CD4-positive, alpha-beta T cell (primary cell): ENCODE data around the gene BRICD5. TPM values are rescaled to one million over a fixed set of nuclear protein-coding genes. Genes with fewer than 3 reads are reported as not detected.

Source experiments
- ATAC-seq: fragments of 200-7000 bp; cut with Tn5 transposase; one replicate; pipeline ENCODE4 v1.10.0; 2022; ENCODE audit warnings: mild to moderate bottlenecking; ENCODE audit not compliant: poor library complexity
- CTCF ChIA-PET: fragments of 350-600 bp; sonication (Branson Sonifier 250); formaldehyde crosslinking; loops from one replicate; lab custom pipeline; 2021; ENCODE audit warnings: antibody characterized with exemption, inconsistent platforms; lab: Charles Lee
- POLR2A ChIA-PET: fragments of 350-600 bp; sonication (Branson Sonifier 250); formaldehyde crosslinking; loops from one replicate; lab custom pipeline; 2021; ENCODE audit warnings: antibody characterized with exemption, inconsistent platforms; lab: Charles Lee
- DNase-seq, 14 experiments: peaks; one replicate each; pipeline ENCODE4 v3.0.0-alpha.2; 2013 to 2020; ENCODE audit warnings: mixed read lengths in 2 of 14
- H3K27ac ChIP-seq, 2 donors: one replicate each; pipeline versions ENCODE4 v1.5.1 to v1.7.0; 2013; ENCODE audit warnings: low read length in 2 of 2, low read depth in 1 of 2, mild to moderate bottlenecking in 1 of 2
- H3K27me3 ChIP-seq, 2 experiments: 1 replicate in 1 of 2; 2 replicates in 1 of 2; pipeline versions ENCODE4 v1.6.1 to v1.7.0; 2013; ENCODE audit warnings: low read length in 2 of 2, control low read depth in 1 of 2, mild to moderate bottlenecking in 1 of 2, moderate library complexity in 1 of 2; ENCODE audit not compliant: insufficient read depth in 2 of 2, control insufficient read depth in 1 of 2
- H3K36me3 ChIP-seq: one replicate; pipeline ENCODE4 v1.6.1; 2013; ENCODE audit warnings: low read length, control low read depth; ENCODE audit not compliant: insufficient read depth
- H3K4me1 ChIP-seq: one replicate; pipeline ENCODE4 v1.6.1; 2013; ENCODE audit warnings: low read length, control low read depth; ENCODE audit not compliant: insufficient read depth
- H3K4me3 ChIP-seq: one replicate; pipeline ENCODE4 v1.5.1; 2013; ENCODE audit warnings: mild to moderate bottlenecking, low read length, moderate library complexity
- H3K9me3 ChIP-seq, 2 experiments: 1 replicate in 1 of 2; 2 replicates in 1 of 2; pipeline versions ENCODE4 v1.6.1 to v1.7.0; 2013; ENCODE audit warnings: low read length in 2 of 2, mild to moderate bottlenecking in 2 of 2, control low read depth in 1 of 2, moderate library complexity in 1 of 2; ENCODE audit not compliant: control insufficient read depth in 1 of 2, insufficient read depth in 1 of 2
- H3K27ac Mint-ChIP-seq: one replicate; pipeline ENCODE4 v1.8.0; 2020; ENCODE audit warnings: mixed read lengths
- H3K27me3 Mint-ChIP-seq: one replicate; pipeline ENCODE4 v1.8.0; 2021; ENCODE audit warnings: mixed read lengths
- H3K36me3 Mint-ChIP-seq: one replicate; pipeline ENCODE4 v1.8.0; 2021; ENCODE audit warnings: low read depth, mixed read lengths
- H3K4me1 Mint-ChIP-seq: one replicate; pipeline ENCODE4 v1.8.0; 2021; ENCODE audit warnings: low read depth, mixed read lengths
- H3K4me3 Mint-ChIP-seq: one replicate; pipeline ENCODE4 v1.8.0; 2020; ENCODE audit warnings: mild to moderate bottlenecking, mixed read lengths
- H3K9me3 Mint-ChIP-seq: one replicate; pipeline ENCODE4 v1.8.0; 2020; ENCODE audit warnings: mixed read lengths
- CTCF ChIP-seq: fragments of 200-600 bp; IDR thresholded peaks from one replicate; pipeline ENCODE4 v1.8.0; 2022; ENCODE audit warnings: antibody characterized with exemption, mild to moderate bottlenecking
- intact Hi-C, 2 experiments: fragments of 100-400 bp; cut with DNase I in 1 of 2; cut with micrococcal nuclease in 1 of 2; formaldehyde crosslinking; loops; one replicate each; pipeline versions ENCODE4 v1.15.1 to v1.9.0; 2023 to 2025; cut with DNase I, micrococcal nuclease
- total RNA-seq, 174 experiments: library from RNA in 2 of 174; stranded (reverse) in 2 of 174; gene quantifications; one replicate each; pipeline ENCODE4 v1.2.3 and lab custom pipeline; 2021 to 2026

BRICD5 gene
- total RNA-seq, 2 experiments from 2014 or later: 4.2 to 5.0 TPM

- POLR2A ChIA-PET: interaction anchor here (1.4 kb wide), 1 partner anchor 18 kb away, joined by 6 read pairs; the partner anchor contains the start of gene TRAF7
- ATAC-seq: no peak
Measured at GRCh38 chr16:2172688-2173335, 37.9 kb downstream of the BRICD5 start.

GRCh38 chr16:2171601-2172178, 39.0 kb downstream of the BRICD5 start:
- Histone ChIP-seq H3K27ac (no peak overlapping the region), H3K4me3 (no peak overlapping the region), H3K36me3 (peaks cover 64% of the 10 kb centered on the region), H3K9me3 (no peaks in the 10 kb centered on the region), H3K27me3 (no peaks in the 10 kb centered on the region), H3K4me1 (no peaks in the 10 kb centered on the region)
- no peak for DNase-seq
- Mint-ChIP-seq H3K4me1 (no peaks in the 10 kb centered on the region), H3K36me3 (peaks cover 9% of the 10 kb centered on the region), H3K27me3 (no peaks in the 10 kb centered on the region), H3K27ac (no peak overlapping the region), H3K9me3 (no peaks in the 10 kb centered on the region), H3K4me3 (no peak overlapping the region)
- CTCF ChIA-PET: no interaction called here
- intact Hi-C loops: no loop called here
- POLR2A ChIA-PET: no interaction called here
- ATAC-seq: no peak
- TF ChIP-seq CTCF: no peak

More at GRCh38 chr16:2172688-2173335, 37.9 kb downstream of the BRICD5 start:
- Mint-ChIP-seq H3K36me3 (peaks cover 9% of the 10 kb centered on the region), H3K27ac (no peak overlapping the region), H3K9me3 (no peaks in the 10 kb centered on the region), H3K4me1 (no peaks in the 10 kb centered on the region), H3K27me3 (no peaks in the 10 kb centered on the region), H3K4me3 (no peak overlapping the region)
- intact Hi-C loops: no loop called here
- Histone ChIP-seq H3K27me3 (no peaks in the 10 kb centered on the region), H3K4me3 (no peak overlapping the region), H3K27ac (no peak overlapping the region), H3K4me1 (no peaks in the 10 kb centered on the region), H3K9me3 (no peaks in the 10 kb centered on the region), H3K36me3 (peaks cover 56% of the 10 kb centered on the region)
- no peak for DNase-seq
- TF ChIP-seq CTCF: no peak
- CTCF ChIA-PET: no interaction called here

GRCh38 chr16:2170587-2171435, 39.9 kb downstream of the BRICD5 start:
- Mint-ChIP-seq H3K9me3 (no peaks in the 10 kb centered on the region), H3K27ac (no peak overlapping the region), H3K27me3 (no peaks in the 10 kb centered on the region), H3K4me1 (no peaks in the 10 kb centered on the region), H3K4me3 (no peak overlapping the region), H3K36me3 (peaks cover 13% of the 10 kb centered on the region)
- no peak overlapping the region for H3K4me3 ChIP-seq
- no peak for TF ChIP-seq CTCF
- no peak overlapping the region for H3K27ac ChIP-seq
- CTCF ChIA-PET: no interaction called here
- ATAC-seq (no peak), DNase-seq (no peak)
- intact Hi-C loops: no loop called here
- no peaks in the 10 kb centered on the region for H3K27me3 ChIP-seq
- H3K4me1 ChIP-seq: no peaks in the 10 kb centered on the region
- POLR2A ChIA-PET: no interaction called here
- H3K9me3 ChIP-seq: no peaks in the 10 kb centered on the region
- H3K36me3 ChIP-seq: peaks cover 65% of the 10 kb centered on the region
